HUES6 (cell line): ENCODE data around the gene RICTOR.
"Not testable (repeated sequence)": the region's sequence is repeated elsewhere in the genome, so short reads cannot be mapped to it uniquely, and the experiment has no call there.

Experiments
- H3K27ac ChIP-seq: 2 replicates; pipeline ENCODE4 v1.7.0; 2013; ENCODE audit warnings: low read depth, mild to moderate bottlenecking, low read length, inconsistent platforms
- H3K27me3 ChIP-seq: 2 replicates; pipeline ENCODE4 v1.6.1; 2013; ENCODE audit warnings: low read length; ENCODE audit not compliant: control insufficient read depth, insufficient read depth
- H3K36me3 ChIP-seq: 2 replicates; pipeline ENCODE4 v1.6.1; 2013; ENCODE audit warnings: low read length; ENCODE audit not compliant: control insufficient read depth, insufficient read depth
- H3K4me1 ChIP-seq: 2 replicates; pipeline ENCODE4 v1.6.1; 2013; ENCODE audit warnings: low read length; ENCODE audit not compliant: control insufficient read depth, insufficient read depth
- H3K4me3 ChIP-seq: 2 replicates; pipeline ENCODE4 v1.5.1; 2013; ENCODE audit warnings: low read depth, low read length
- H3K9ac ChIP-seq: one replicate; pipeline ENCODE4 v1.6.1; 2013; ENCODE audit warnings: mild to moderate bottlenecking, low read length
- H3K9me3 ChIP-seq: 2 replicates; pipeline ENCODE4 v1.6.1; 2013; ENCODE audit warnings: low read depth, low read length; ENCODE audit not compliant: control insufficient read depth, insufficient read depth

The RICTOR gene

GRCh38 chr5:39009981-39010380, 64.2 kb downstream of the RICTOR start:
- H3K9me3 ChIP-seq = peaks cover 26% of the 10 kb centered on the region
- H3K36me3 ChIP-seq = peaks cover 17% of the 10 kb centered on the region
- no peak overlapping the region for H3K9ac ChIP-seq
- H3K27me3 ChIP-seq = no peaks in the 10 kb centered on the region
- H3K4me3 ChIP-seq = no peak overlapping the region
- no peaks in the 10 kb centered on the region for H3K4me1 ChIP-seq
- no peak overlapping the region for H3K27ac ChIP-seq

- Histone ChIP-seq H3K27ac (no peak overlapping the region), H3K9me3 (peaks cover 26% of the 10 kb centered on the region), H3K4me3 (no peak overlapping the region), H3K9ac (no peak overlapping the region), H3K4me1 (no peaks in the 10 kb centered on the region), H3K36me3 (peaks cover 17% of the 10 kb centered on the region), H3K27me3 (no peaks in the 10 kb centered on the region)
Observed at GRCh38 chr5:39009280-39009679, 64.9 kb downstream of the RICTOR start.

- no peaks in the 10 kb centered on the region for H3K27me3 ChIP-seq
- peaks cover 7% of the 10 kb centered on the region for H3K36me3 ChIP-seq
- no peak overlapping the region for H3K4me3 ChIP-seq
- H3K9ac ChIP-seq = no peak overlapping the region
- H3K4me1 ChIP-seq = no peaks in the 10 kb centered on the region
- H3K27ac ChIP-seq = no peak overlapping the region
- peaks cover 14% of the 10 kb centered on the region for H3K9me3 ChIP-seq
Observed at GRCh38 chr5:39006650-39007049, 67.5 kb downstream of the RICTOR start.

GRCh38 chr5:39005566-39006232, 68.5 kb downstream of the RICTOR start:
- Histone ChIP-seq H3K9ac (no peak overlapping the region), H3K36me3 (no peaks in the 10 kb centered on the region; the same call in none of the 2 replicates), H3K27ac (no peak overlapping the region), H3K27me3 (no peaks in the 10 kb centered on the region), H3K4me3 (no peak overlapping the region), H3K9me3 (peaks cover 7% of the 10 kb centered on the region), H3K4me1 (no peaks in the 10 kb centered on the region)

GRCh38 chr5:39001683-39002082, 72.5 kb downstream of the RICTOR start:
- Histone ChIP-seq H3K4me3 (no peak overlapping the region), H3K36me3 (no peaks in the 10 kb centered on the region; the same call in 1 of the 2 replicates), H3K4me1 (no peaks in the 10 kb centered on the region), H3K9me3 (peaks cover 5% of the 10 kb centered on the region; the same call in 1 of the 2 replicates), H3K27ac (no peak overlapping the region), H3K27me3 (no peaks in the 10 kb centered on the region), H3K9ac (no peak overlapping the region)

- H3K9ac ChIP-seq = no peak overlapping the region
- no peaks in the 10 kb centered on the region; the same call in 1 of the 2 replicates for H3K36me3 ChIP-seq
- peaks cover 5% of the 10 kb centered on the region; the same call in 1 of the 2 replicates for H3K9me3 ChIP-seq
- no peaks in the 10 kb centered on the region for H3K27me3 ChIP-seq
- H3K4me1 ChIP-seq = no peaks in the 10 kb centered on the region
- H3K27ac ChIP-seq = no peak overlapping the region
- H3K4me3 ChIP-seq = no peak overlapping the region
Observed at GRCh38 chr5:38999037-38999436, 75.2 kb downstream of the RICTOR start.

GRCh38 chr5:38997591-38997990, 76.6 kb downstream of the RICTOR start:
- Histone ChIP-seq H3K9me3 (peaks cover 5% of the 10 kb centered on the region; the same call in 1 of the 2 replicates), H3K27ac (no peak overlapping the region), H3K27me3 (no peaks in the 10 kb centered on the region), H3K36me3 (no peaks in the 10 kb centered on the region; the same call in 1 of the 2 replicates), H3K4me1 (no peaks in the 10 kb centered on the region), H3K4me3 (no peak overlapping the region), H3K9ac (no peak overlapping the region)

GRCh38 chr5:38996123-38996522, 78.1 kb downstream of the RICTOR start:
- no peaks in the 10 kb centered on the region for H3K27me3 ChIP-seq
- H3K9me3 ChIP-seq = peaks cover 5% of the 10 kb centered on the region; the same call in 1 of the 2 replicates
- H3K27ac ChIP-seq = no peak overlapping the region
- H3K36me3 ChIP-seq = no peaks in the 10 kb centered on the region
- no peak overlapping the region for H3K9ac ChIP-seq
- H3K4me1 ChIP-seq = no peaks in the 10 kb centered on the region
- no peak overlapping the region for H3K4me3 ChIP-seq

- Histone ChIP-seq H3K27ac (no peak overlapping the region), H3K36me3 (peaks cover 10% of the 10 kb centered on the region), H3K9ac (no peak overlapping the region), H3K4me3 (no peak overlapping the region), H3K27me3 (no peaks in the 10 kb centered on the region), H3K9me3 (peaks cover 2% of the 10 kb centered on the region; the same call in 1 of the 2 replicates), H3K4me1 (no peaks in the 10 kb centered on the region)
Observed at GRCh38 chr5:38994324-38994927, 79.8 kb downstream of the RICTOR start.

- not testable (repeated sequence) for H3K9ac ChIP-seq, H3K9me3 ChIP-seq, H3K27ac ChIP-seq, H3K4me3 ChIP-seq, H3K4me1 ChIP-seq, H3K27me3 ChIP-seq
- H3K36me3 ChIP-seq = peaks cover 10% of the 10 kb centered on the region
Observed at GRCh38 chr5:38989974-38990719, 84.1 kb downstream of the RICTOR start.

GRCh38 chr5:38985909-38986452, 88.2 kb downstream of the RICTOR start:
- Histone ChIP-seq H3K9ac (no peak overlapping the region), H3K27me3 (no peaks in the 10 kb centered on the region), H3K36me3 (peaks cover 10% of the 10 kb centered on the region), H3K27ac (no peak overlapping the region), H3K4me3 (no peak overlapping the region), H3K4me1 (no peaks in the 10 kb centered on the region), H3K9me3 (no peaks in the 10 kb centered on the region)
